Kidney epithelial cell (primary cell): Measurements from ENCODE around the gene CLSTN2. TPM values are rescaled to one million over a fixed set of nuclear protein-coding genes. Genes with fewer than 3 reads are reported as not detected.

Experiments
- DNase-seq: peaks from one replicate; pipeline ENCODE4 v3.0.0-alpha.2; 2010; ENCODE audit warnings: low read depth
- H3K27me3 ChIP-seq: 2 replicates; pipeline ENCODE4 v1.6.0; 2011; ENCODE audit warnings: low read length; ENCODE audit not compliant: control insufficient read depth, insufficient read depth
- H3K36me3 ChIP-seq: 2 replicates; pipeline ENCODE4 v1.5.1; 2011; ENCODE audit warnings: low read length; ENCODE audit not compliant: control insufficient read depth, insufficient read depth
- H3K4me3 ChIP-seq: 2 replicates; pipeline ENCODE4 v1.5.1; 2011; ENCODE audit warnings: low read depth, mild to moderate bottlenecking, control low read depth, low read length
- total RNA-seq: library from RNA; depleted of rRNA; stranded (reverse); fragments of >200 nt; gene quantifications from 2 replicates; pipeline ENCODE4 v1.2.3, GENCODE V29; 2015
- TF ChIP-seq, protein P1 (sequence below): IDR thresholded peaks from 2 replicates; pipeline ENCODE4 v1.5.1; 2011; ENCODE audit warnings: mild to moderate bottlenecking, moderate library complexity, low read length, control low read depth, inconsistent platforms; ENCODE audit not compliant: insufficient read depth, poor library complexity, severe bottlenecking

CLSTN2 gene
- total RNA-seq, 1 donor from 2014 or later = 10.9 TPM

DNA sequence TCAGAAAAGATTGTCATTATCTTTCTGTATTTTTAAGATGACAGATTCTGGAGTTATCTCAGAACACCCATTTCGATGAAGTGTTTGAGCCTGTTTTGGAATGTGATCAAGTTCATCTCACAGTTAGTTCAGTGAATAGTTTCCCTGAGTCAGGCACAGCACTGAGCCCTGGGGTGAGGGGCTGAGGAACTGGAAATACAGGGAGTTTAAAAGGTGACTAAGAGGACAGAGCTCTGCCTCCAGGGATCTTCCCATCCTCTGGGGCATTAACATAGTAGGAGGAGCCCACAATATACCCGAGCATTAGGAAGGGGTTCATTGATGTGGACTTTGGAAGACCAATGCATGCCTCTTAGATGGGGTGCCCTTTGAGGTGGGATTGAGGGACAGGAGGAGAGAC is 355.1 kb downstream of the CLSTN2 start:
- DNase-seq = no peak
- TF ChIP-seq, protein P1, sequence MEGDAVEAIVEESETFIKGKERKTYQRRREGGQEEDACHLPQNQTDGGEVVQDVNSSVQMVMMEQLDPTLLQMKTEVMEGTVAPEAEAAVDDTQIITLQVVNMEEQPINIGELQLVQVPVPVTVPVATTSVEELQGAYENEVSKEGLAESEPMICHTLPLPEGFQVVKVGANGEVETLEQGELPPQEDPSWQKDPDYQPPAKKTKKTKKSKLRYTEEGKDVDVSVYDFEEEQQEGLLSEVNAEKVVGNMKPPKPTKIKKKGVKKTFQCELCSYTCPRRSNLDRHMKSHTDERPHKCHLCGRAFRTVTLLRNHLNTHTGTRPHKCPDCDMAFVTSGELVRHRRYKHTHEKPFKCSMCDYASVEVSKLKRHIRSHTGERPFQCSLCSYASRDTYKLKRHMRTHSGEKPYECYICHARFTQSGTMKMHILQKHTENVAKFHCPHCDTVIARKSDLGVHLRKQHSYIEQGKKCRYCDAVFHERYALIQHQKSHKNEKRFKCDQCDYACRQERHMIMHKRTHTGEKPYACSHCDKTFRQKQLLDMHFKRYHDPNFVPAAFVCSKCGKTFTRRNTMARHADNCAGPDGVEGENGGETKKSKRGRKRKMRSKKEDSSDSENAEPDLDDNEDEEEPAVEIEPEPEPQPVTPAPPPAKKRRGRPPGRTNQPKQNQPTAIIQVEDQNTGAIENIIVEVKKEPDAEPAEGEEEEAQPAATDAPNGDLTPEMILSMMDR = no peak

DNA sequence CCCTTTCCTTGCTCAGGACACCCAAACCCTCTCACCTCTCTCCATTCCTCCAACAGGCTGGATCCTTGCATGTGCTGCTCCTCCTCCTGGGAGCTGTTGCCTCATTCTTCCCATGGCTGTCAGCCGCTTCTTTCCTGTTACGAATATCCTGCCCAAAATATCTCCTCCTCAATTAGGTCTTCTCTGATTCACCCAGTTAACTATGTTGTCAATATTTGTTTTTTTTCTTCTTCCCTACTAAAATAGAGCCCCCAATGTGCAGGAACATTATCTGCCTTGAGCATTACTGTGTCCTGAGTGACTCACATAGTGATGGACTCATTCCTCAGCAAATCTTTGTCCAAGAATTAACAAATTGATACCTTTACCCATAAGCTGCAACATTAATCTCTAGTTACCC is 357.2 kb downstream of the CLSTN2 start:
- Histone ChIP-seq H3K4me3 (no peak overlapping the region), H3K27me3 (no peaks in the 10 kb centered on the region), H3K36me3 (no peaks in the 10 kb centered on the region)
- TF ChIP-seq, protein P1 = no peak
- no peak for DNase-seq

More for the DNA sequence above, 355.1 kb downstream of the CLSTN2 start:
- H3K36me3 ChIP-seq = no peaks in the 10 kb centered on the region
- H3K4me3 ChIP-seq = no peak overlapping the region
- H3K27me3 ChIP-seq = no peaks in the 10 kb centered on the region

- peak; percentile 77 for DNase-seq
- Histone ChIP-seq H3K4me3 (no peak overlapping the region), H3K27me3 (no peaks in the 10 kb centered on the region), H3K36me3 (no peaks in the 10 kb centered on the region)
- TF ChIP-seq, protein P1 = no peak
Measured at GRCh38 chr3:140292684-140293083, 357.7 kb downstream of the CLSTN2 start.

GRCh38 chr3:140294058-140294457 is 359.1 kb downstream of the CLSTN2 start:
- TF ChIP-seq, protein P1 = no peak
- no peak for DNase-seq
- Histone ChIP-seq H3K27me3 (no peaks in the 10 kb centered on the region), H3K4me3 (no peak overlapping the region), H3K36me3 (no peaks in the 10 kb centered on the region)

GRCh38 chr3:140296796-140297352 is 361.9 kb downstream of the CLSTN2 start:
- DNase-seq = no peak
- Histone ChIP-seq H3K27me3 (no peaks in the 10 kb centered on the region), H3K4me3 (no peak overlapping the region), H3K36me3 (no peaks in the 10 kb centered on the region)
- TF ChIP-seq, protein P1 = no peak

DNA sequence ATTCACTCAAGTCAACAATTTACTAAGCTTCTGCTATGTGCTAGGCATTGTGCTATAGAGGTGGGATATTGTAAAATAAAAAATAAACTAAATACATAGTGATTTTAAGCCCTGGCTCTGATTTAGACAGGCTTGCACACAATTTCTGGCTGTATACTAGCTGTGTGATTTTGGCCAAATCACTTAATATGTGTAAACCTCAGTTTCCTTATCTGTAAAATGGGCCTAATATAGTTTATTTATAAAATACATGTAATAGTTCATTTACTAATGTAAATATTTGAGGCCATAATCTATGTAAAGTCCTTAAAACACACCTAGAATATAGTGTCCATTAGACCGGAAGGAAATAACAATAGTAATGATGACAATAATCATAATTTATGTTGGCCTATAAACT is 363.1 kb downstream of the CLSTN2 start:
- Histone ChIP-seq H3K36me3 (no peaks in the 10 kb centered on the region), H3K27me3 (no peaks in the 10 kb centered on the region), H3K4me3 (no peak overlapping the region)
- TF ChIP-seq, protein P1 = no peak
- DNase-seq = no peak
